Activated T-helper 2 cell treated with anti-CD3 and anti-CD28 coated beads, Interferon-gamma antibody, Interleukin-2, Interleukin-4, amounts not matched to agents 10 μg/mL and 5 μg/mL and 100 μg/mL, durations not matched to agents 14 hours and 24 hours and 36 hours (primary cell): ENCODE data around the gene KRTAP10-8. TPM values are rescaled to one million over a fixed set of nuclear protein-coding genes. Genes with fewer than 3 reads are reported as not detected.

Experiments used
- total RNA-seq: library from RNA; stranded (reverse); gene quantifications from 2 replicates; pipeline ENCODE4 v1.2.3, GENCODE V29; 2022

Gene KRTAP10-8
- total RNA-seq, 1 donor from 2014 or later = not detected

Other genes starting within 250 kb of the KRTAP10-8 start
- gene LRRC3, start 156.6 kb upstream of the KRTAP10-8 start, total RNA-seq = 2.2 and 2.3 TPM in 2 replicates
- not detected in 2 replicates for gene KRTAP10-1, start 71.9 kb upstream of the KRTAP10-8 start, total RNA-seq
- not detected in 2 replicates for gene KRTAP10-2, start 60.6 kb upstream of the KRTAP10-8 start, total RNA-seq
- not detected in 2 replicates for gene KRTAP10-3, start 53.3 kb upstream of the KRTAP10-8 start, total RNA-seq
- gene KRTAP10-4, start 38.4 kb upstream of the KRTAP10-8 start, total RNA-seq = not detected in 2 replicates
- gene KRTAP10-5, start 31.5 kb upstream of the KRTAP10-8 start, total RNA-seq = not detected in 2 replicates
- not detected in 2 replicates for gene KRTAP10-6, start 19.6 kb upstream of the KRTAP10-8 start, total RNA-seq
- gene KRTAP10-7, start 11.5 kb upstream of the KRTAP10-8 start, total RNA-seq = not detected in 2 replicates
- gene KRTAP10-9, start 15.0 kb downstream of the KRTAP10-8 start, total RNA-seq = not detected in 2 replicates
- gene KRTAP10-10, start 25.3 kb downstream of the KRTAP10-8 start, total RNA-seq = not detected in 2 replicates
- gene KRTAP10-11, start 34.3 kb downstream of the KRTAP10-8 start, total RNA-seq = not detected in 2 replicates
- gene KRTAP12-4, start 42.6 kb downstream of the KRTAP10-8 start, total RNA-seq = not detected in 2 replicates
- not detected in 2 replicates for gene KRTAP12-3, start 45.9 kb downstream of the KRTAP10-8 start, total RNA-seq
- gene KRTAP12-2, start 54.8 kb downstream of the KRTAP10-8 start, total RNA-seq = not detected in 2 replicates
- not detected in 2 replicates for gene KRTAP12-1, start 70.1 kb downstream of the KRTAP10-8 start, total RNA-seq
- not detected in 2 replicates for gene KRTAP10-12, start 85.1 kb downstream of the KRTAP10-8 start, total RNA-seq
- not detected in 2 replicates for gene TSPEAR, start 99.5 kb downstream of the KRTAP10-8 start, total RNA-seq
- gene UBE2G2, start 189.7 kb downstream of the KRTAP10-8 start, total RNA-seq = 118 and 119 TPM in 2 replicates
- 86.1 and 87.0 TPM in 2 replicates for gene SUMO3, start 206.0 kb downstream of the KRTAP10-8 start, total RNA-seq